Fibroblast of lung (primary cell): ENCODE measurements around the gene S100A9. TPM values are rescaled to one million over a fixed set of nuclear protein-coding genes. Genes with fewer than 3 reads are reported as not detected.

Source experiments
- DNase-seq, 2 donors: peaks; one replicate each; pipeline versions ENCODE4 v3.0.0 to v3.0.0-alpha.2; 2010; ENCODE audit warnings: low read depth in 2 of 2
- H2AFZ ChIP-seq: 2 replicates; pipeline ENCODE4 v1.5.1; 2012; ENCODE audit warnings: low read length, control low read depth, inconsistent platforms
- H3K27ac ChIP-seq: 2 replicates; pipeline ENCODE4 v1.5.1; 2011; ENCODE audit warnings: low read length, control low read depth; ENCODE audit not compliant: insufficient read depth
- H3K27me3 ChIP-seq: 2 replicates; pipeline ENCODE4 v1.5.1; 2011; ENCODE audit warnings: mild to moderate bottlenecking, low read length; ENCODE audit not compliant: control insufficient read depth, insufficient read depth
- H3K36me3 ChIP-seq: 2 replicates; pipeline ENCODE4 v1.5.1; 2011; ENCODE audit warnings: low read length; ENCODE audit not compliant: control insufficient read depth, insufficient read depth
- H3K4me1 ChIP-seq: 2 replicates; pipeline ENCODE4 v1.5.1; 2011; ENCODE audit warnings: low read length; ENCODE audit not compliant: control insufficient read depth, insufficient read depth; ENCODE audit errors: extremely low read depth
- H3K4me2 ChIP-seq: 2 replicates; pipeline ENCODE4 v1.5.1; 2011; ENCODE audit warnings: low read length, control low read depth; ENCODE audit not compliant: insufficient read depth; ENCODE audit errors: extremely low read depth
- H3K4me3 ChIP-seq, 4 experiments: fragments of 200-600 bp in 1 of 4; sonication (generic) in 1 of 4; replicated peaks in 1 of 4; 2 replicates each; pipeline ENCODE4 v1.5.1; 2011 to 2016; ENCODE audit warnings: low read length in 4 of 4, low read depth in 3 of 4, mild to moderate bottlenecking in 3 of 4, control low read depth in 2 of 4, inconsistent platforms in 1 of 4, mixed read lengths in 1 of 4; ENCODE audit not compliant: insufficient read depth in 1 of 4; ENCODE audit errors: control extremely low read depth in 1 of 4
- H3K79me2 ChIP-seq: 2 replicates; pipeline ENCODE4 v1.5.1; 2012; ENCODE audit warnings: mild to moderate bottlenecking, low read length, inconsistent platforms; ENCODE audit not compliant: control insufficient read depth, insufficient read depth
- H3K9ac ChIP-seq: 2 replicates; pipeline ENCODE4 v1.5.1; 2011; ENCODE audit warnings: mild to moderate bottlenecking, low read length, control low read depth; ENCODE audit not compliant: insufficient read depth
- H3K9me3 ChIP-seq: 2 replicates; pipeline ENCODE4 v1.5.1; 2012; ENCODE audit warnings: low read depth, low read length; ENCODE audit not compliant: control insufficient read depth, insufficient read depth
- H4K20me1 ChIP-seq: 2 replicates; pipeline ENCODE4 v1.5.1; 2011; ENCODE audit warnings: low read length; ENCODE audit not compliant: control insufficient read depth, insufficient read depth; ENCODE audit errors: extremely low read depth
- CTCF ChIP-seq, 2 donors: IDR thresholded peaks in 1 of 2; conservative IDR thresholded peaks in 1 of 2; 1 replicate in 1 of 2; 2 replicates in 1 of 2; pipeline ENCODE4 v1.5.1; 2011 to 2012; ENCODE audit warnings: low read length in 2 of 2, control low read depth in 1 of 2, inconsistent platforms in 1 of 2, low read depth in 1 of 2, mild to moderate bottlenecking in 1 of 2
- EZH2 ChIP-seq: IDR thresholded peaks from 2 replicates; pipeline ENCODE4 v1.5.1; 2012; ENCODE audit warnings: low read length, control low read depth, mild to moderate bottlenecking; ENCODE audit errors: missing control alignments
- polyA plus RNA-seq, 2 donors: library from polyadenylated mRNA; depleted of rRNA in 1 of 2; stranded (reverse) in 1 of 2; unstranded in 1 of 2; fragments of >200 nt; gene quantifications; 2 replicates each; pipeline ENCODE4 v1.2.1, GENCODE V29; 2011 to 2012; ENCODE audit warnings: missing spikeins in 1 of 2
- total RNA-seq: library from RNA; depleted of rRNA; stranded (reverse); fragments of >200 nt; gene quantifications from 2 replicates; pipeline ENCODE4 v1.2.1, GENCODE V29; 2014

The S100A9 gene
- total and polyA plus RNA-seq, 2 donors (not counting 1 experiment from before 2014, with no cell fraction given): not detected

- Histone ChIP-seq H2AFZ (no peak within 1 kb of the TSS), H3K9ac (no peak within 1 kb of the TSS), H4K20me1 (no peaks in the 10 kb centered on the region), H3K4me3 (no peak within 1 kb of the TSS), H3K27me3 (peaks cover 6% of the 10 kb centered on the region), H3K4me2 (no peak within 1 kb of the TSS), H3K4me1 (no peaks in the 10 kb centered on the region), H3K79me2 (no peaks in the 10 kb centered on the region), H3K27ac (no peak within 1 kb of the TSS), H3K9me3 (no peaks in the 10 kb centered on the region), H3K36me3 (no peaks in the 10 kb centered on the region)
- TF ChIP-seq CTCF (conservative IDR thresholded peaks at IDR 0.05 in 1 of 2, IDR thresholded peaks at IDR 0.05 in 1 of 2; ENCODE audit: low read depth in 1 of 2, low read length in 2 of 2): no peak
- TF ChIP-seq EZH2: no peak
- DNase-seq: no peak
Observed at GRCh38 chr1:153390938-153391710, 33.5 kb downstream of the S100A9 start, which contains the start of gene S100A8. S100A8 (minus strand) TSS chr1:153391073; CDS start chr1:153390535, 538 bp downstream.

GRCh38 chr1:153392258-153392657 is 34.6 kb downstream of the S100A9 start:
- Histone ChIP-seq H3K36me3 (no peaks in the 10 kb centered on the region), H3K4me1 (no peaks in the 10 kb centered on the region), H3K27ac (no peak overlapping the region), H3K79me2 (no peaks in the 10 kb centered on the region), H4K20me1 (no peaks in the 10 kb centered on the region), H3K4me2 (no peak overlapping the region), H3K27me3 (peaks cover 6% of the 10 kb centered on the region), H3K9me3 (no peaks in the 10 kb centered on the region), H3K4me3 (no peak overlapping the region), H3K9ac (no peak overlapping the region), H2AFZ (no peak overlapping the region)
- TF ChIP-seq CTCF (conservative IDR thresholded peaks at IDR 0.05 in 1 of 2, IDR thresholded peaks at IDR 0.05 in 1 of 2; ENCODE audit: low read depth in 1 of 2, low read length in 2 of 2) (no peak), EZH2 (no peak)
- DNase-seq: no peak

- Histone ChIP-seq H4K20me1 (no peaks in the 10 kb centered on the region), H3K4me2 (no peak overlapping the region), H3K27me3 (peaks cover 6% of the 10 kb centered on the region), H3K9ac (no peak overlapping the region), H3K36me3 (no peaks in the 10 kb centered on the region), H3K4me3 (no peak overlapping the region), H3K9me3 (no peaks in the 10 kb centered on the region), H2AFZ (no peak overlapping the region), H3K79me2 (no peaks in the 10 kb centered on the region), H3K4me1 (no peaks in the 10 kb centered on the region), H3K27ac (no peak overlapping the region)
- no peak for DNase-seq
- TF ChIP-seq CTCF (conservative IDR thresholded peaks at IDR 0.05 in 1 of 2, IDR thresholded peaks at IDR 0.05 in 1 of 2; ENCODE audit: low read depth in 1 of 2, low read length in 2 of 2) (no peak), EZH2 (no peak)
Observed at GRCh38 chr1:153392822-153393221, 35.2 kb downstream of the S100A9 start.
